ENCODE results near the gene IFNL1.

DNA sequence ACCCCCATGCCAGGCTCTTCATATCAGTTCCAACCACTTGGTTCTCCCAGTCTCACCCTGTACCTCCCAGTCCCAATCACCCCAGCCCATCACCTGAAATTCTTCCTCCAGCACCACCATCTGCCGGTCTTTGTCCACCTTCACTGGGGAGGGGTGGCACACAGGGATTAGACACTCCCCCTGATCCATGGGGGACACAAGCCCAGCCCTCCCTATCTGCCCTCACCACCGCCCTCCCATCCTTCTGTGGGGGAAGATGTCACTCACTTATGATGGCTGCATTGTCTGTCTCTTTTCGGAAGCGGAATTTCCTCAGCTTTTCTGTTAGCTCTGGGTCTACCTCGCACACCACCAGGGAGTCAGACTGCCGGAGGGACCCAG is 39.0 kb downstream of the IFNL1 start:
- TF ChIP-seq CTCF (IDR thresholded peaks at IDR 0.05), result no peak
- TF ChIP-seq POLR2A (IDR thresholded peaks at IDR 0.05), result no peak
- no peak for TF ChIP-seq POLR2AphosphoS5 (IDR thresholded peaks at IDR 0.05)

Data from transverse colon (tissue), 4 donors.